ENCODE data around the gene RPS15.

RPS15 gene

GRCh38 chr19:1447944-1448343, 9.7 kb downstream of the RPS15 start:
- H3K36me3 Mint-ChIP-seq = peaks cover 17% of the 10 kb centered on the region
- H3K27ac Mint-ChIP-seq = no peak overlapping the region
- DNase-seq (ENCODE audit: low spot score in 2 of 2) (no peak), ATAC-seq (no peak)
- peaks cover 27% of the 10 kb centered on the region for H3K4me1 Mint-ChIP-seq
- no peak overlapping the region for H3K4me3 Mint-ChIP-seq
- H3K9me3 Mint-ChIP-seq = no peaks in the 10 kb centered on the region

- H3K27ac Mint-ChIP-seq = no peak within 1 kb of the TSS
- H3K4me1 Mint-ChIP-seq = peaks cover 24% of the 10 kb centered on the region
- peak; percentile 19 for ATAC-seq
- H3K36me3 Mint-ChIP-seq = peaks cover 5% of the 10 kb centered on the region
- H3K9me3 Mint-ChIP-seq = no peaks in the 10 kb centered on the region
- peak within 1 kb of the TSS; percentile 41 for H3K4me3 Mint-ChIP-seq
- DNase-seq (ENCODE audit: low spot score in 2 of 2) = peak in 1 of 2 donors; percentile 79
Measured at GRCh38 chr19:1449467-1450442, 11.6 kb downstream of the RPS15 start, which contains the start of gene APC2. APC2 (plus strand) TSS chr19:1450121; CDS start chr19:1453002, 2,881 bp downstream.

- no peak for ATAC-seq
- H3K4me3 Mint-ChIP-seq = peak overlapping the region; percentile 10
- H3K36me3 Mint-ChIP-seq = peaks cover 4% of the 10 kb centered on the region
- no peak overlapping the region for H3K27ac Mint-ChIP-seq
- DNase-seq (ENCODE audit: low spot score in 2 of 2) = no peak
- H3K4me1 Mint-ChIP-seq = peaks cover 28% of the 10 kb centered on the region
- H3K9me3 Mint-ChIP-seq = no peaks in the 10 kb centered on the region
Measured at GRCh38 chr19:1450735-1451731, 12.8 kb downstream of the RPS15 start.

GRCh38 chr19:1451916-1452801, 14.0 kb downstream of the RPS15 start:
- Mint-ChIP-seq H3K4me1 (peaks cover 28% of the 10 kb centered on the region), H3K36me3 (peaks cover 4% of the 10 kb centered on the region), H3K4me3 (no peak overlapping the region), H3K9me3 (no peaks in the 10 kb centered on the region), H3K27ac (no peak overlapping the region)
- DNase-seq (ENCODE audit: low spot score in 2 of 2) = no peak
- no peak for ATAC-seq

- Mint-ChIP-seq H3K27ac (no peak overlapping the region), H3K9me3 (no peaks in the 10 kb centered on the region), H3K4me3 (no peak overlapping the region), H3K36me3 (peaks cover 4% of the 10 kb centered on the region), H3K4me1 (peaks cover 28% of the 10 kb centered on the region)
- no peak for DNase-seq (ENCODE audit: low spot score in 2 of 2)
- ATAC-seq = no peak
Measured at GRCh38 chr19:1452802-1453524, 14.8 kb downstream of the RPS15 start.

- no peak for ATAC-seq
- no peaks in the 10 kb centered on the region for H3K9me3 Mint-ChIP-seq
- no peak overlapping the region for H3K4me3 Mint-ChIP-seq
- peaks cover 4% of the 10 kb centered on the region for H3K36me3 Mint-ChIP-seq
- H3K27ac Mint-ChIP-seq = no peak overlapping the region
- peaks cover 28% of the 10 kb centered on the region for H3K4me1 Mint-ChIP-seq
- DNase-seq (ENCODE audit: low spot score in 2 of 2) = no peak
Measured at GRCh38 chr19:1453525-1454364, 15.5 kb downstream of the RPS15 start.

- Mint-ChIP-seq H3K4me3 (no peak overlapping the region), H3K4me1 (peaks cover 20% of the 10 kb centered on the region), H3K27ac (no peak overlapping the region), H3K36me3 (peaks cover 4% of the 10 kb centered on the region), H3K9me3 (no peaks in the 10 kb centered on the region)
- no peak for ATAC-seq
- no peak for DNase-seq (ENCODE audit: low spot score in 2 of 2)
Measured at GRCh38 chr19:1455002-1455335, 16.8 kb downstream of the RPS15 start.

GRCh38 chr19:1455336-1456120, 17.3 kb downstream of the RPS15 start:
- DNase-seq (ENCODE audit: low spot score in 2 of 2) = peak in 1 of 2 donors; percentile 83
- Mint-ChIP-seq H3K4me3 (peak overlapping the region; percentile 30), H3K36me3 (peaks cover 4% of the 10 kb centered on the region), H3K9me3 (no peaks in the 10 kb centered on the region), H3K27ac (peak overlapping the region; percentile 73), H3K4me1 (peaks cover 17% of the 10 kb centered on the region)
- peak; percentile 67 for ATAC-seq

GRCh38 chr19:1456121-1456900, 18.1 kb downstream of the RPS15 start:
- peaks cover 11% of the 10 kb centered on the region for H3K4me1 Mint-ChIP-seq
- ATAC-seq = no peak
- H3K9me3 Mint-ChIP-seq = no peaks in the 10 kb centered on the region
- peaks cover 4% of the 10 kb centered on the region for H3K36me3 Mint-ChIP-seq
- H3K27ac Mint-ChIP-seq = peak overlapping the region; percentile 73
- DNase-seq (ENCODE audit: low spot score in 2 of 2) = no peak
- no peak overlapping the region for H3K4me3 Mint-ChIP-seq

GRCh38 chr19:1457031-1457739, 19.0 kb downstream of the RPS15 start:
- H3K36me3 Mint-ChIP-seq = peaks cover 4% of the 10 kb centered on the region
- H3K27ac Mint-ChIP-seq = no peak overlapping the region
- no peaks in the 10 kb centered on the region for H3K9me3 Mint-ChIP-seq
- H3K4me3 Mint-ChIP-seq = no peak overlapping the region
- ATAC-seq (no peak), DNase-seq (ENCODE audit: low spot score in 2 of 2) (no peak)
- H3K4me1 Mint-ChIP-seq = peaks cover 11% of the 10 kb centered on the region

GRCh38 chr19:1457892-1458291, 19.7 kb downstream of the RPS15 start:
- DNase-seq (ENCODE audit: low spot score in 2 of 2) = no peak
- H3K36me3 Mint-ChIP-seq = peaks cover 4% of the 10 kb centered on the region
- H3K4me1 Mint-ChIP-seq = peaks cover 11% of the 10 kb centered on the region
- H3K27ac Mint-ChIP-seq = no peak overlapping the region
- no peak overlapping the region for H3K4me3 Mint-ChIP-seq
- H3K9me3 Mint-ChIP-seq = no peaks in the 10 kb centered on the region
- no peak for ATAC-seq

- DNase-seq (ENCODE audit: low spot score in 2 of 2) (no peak), ATAC-seq (no peak)
- Mint-ChIP-seq H3K36me3 (peaks cover 4% of the 10 kb centered on the region), H3K4me1 (peaks cover 11% of the 10 kb centered on the region), H3K9me3 (no peaks in the 10 kb centered on the region), H3K4me3 (no peak overlapping the region), H3K27ac (no peak overlapping the region)
Measured at GRCh38 chr19:1459479-1459878, 21.3 kb downstream of the RPS15 start.
